GM19023 (cell line): ENCODE measurements around the gene LRRC23.

Experiments used
- ATAC-seq: cut with Tn5 transposase; IDR thresholded peaks from one replicate; pipeline ENCODE4 v1.9.1; 2021; ENCODE audit warnings: mild to moderate bottlenecking, moderate library complexity; ENCODE audit not compliant: unreplicated experiment

LRRC23 gene

DNA sequence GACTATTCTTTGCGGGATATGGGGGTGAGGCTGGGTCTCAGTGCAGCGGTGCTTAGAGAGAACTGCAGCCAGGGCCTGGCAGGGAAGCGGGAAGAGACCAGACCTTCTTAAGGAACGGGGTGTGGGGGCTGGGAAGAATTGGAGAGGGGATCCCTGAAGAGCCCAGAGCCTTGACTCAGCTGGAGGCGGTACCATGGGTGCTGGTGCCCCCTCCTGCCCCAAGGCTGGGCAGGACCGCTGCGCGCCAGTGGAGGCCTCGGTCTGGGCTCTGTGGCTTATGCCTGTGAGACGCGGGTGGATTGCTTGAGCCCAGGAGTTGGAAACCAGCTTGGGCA is 37.7 kb downstream of the LRRC23 start:
- no peak for ATAC-seq

- ATAC-seq, result peak; percentile 22
Measured at GRCh38 chr12:6943389-6943721, 38.7 kb downstream of the LRRC23 start.

DNA sequence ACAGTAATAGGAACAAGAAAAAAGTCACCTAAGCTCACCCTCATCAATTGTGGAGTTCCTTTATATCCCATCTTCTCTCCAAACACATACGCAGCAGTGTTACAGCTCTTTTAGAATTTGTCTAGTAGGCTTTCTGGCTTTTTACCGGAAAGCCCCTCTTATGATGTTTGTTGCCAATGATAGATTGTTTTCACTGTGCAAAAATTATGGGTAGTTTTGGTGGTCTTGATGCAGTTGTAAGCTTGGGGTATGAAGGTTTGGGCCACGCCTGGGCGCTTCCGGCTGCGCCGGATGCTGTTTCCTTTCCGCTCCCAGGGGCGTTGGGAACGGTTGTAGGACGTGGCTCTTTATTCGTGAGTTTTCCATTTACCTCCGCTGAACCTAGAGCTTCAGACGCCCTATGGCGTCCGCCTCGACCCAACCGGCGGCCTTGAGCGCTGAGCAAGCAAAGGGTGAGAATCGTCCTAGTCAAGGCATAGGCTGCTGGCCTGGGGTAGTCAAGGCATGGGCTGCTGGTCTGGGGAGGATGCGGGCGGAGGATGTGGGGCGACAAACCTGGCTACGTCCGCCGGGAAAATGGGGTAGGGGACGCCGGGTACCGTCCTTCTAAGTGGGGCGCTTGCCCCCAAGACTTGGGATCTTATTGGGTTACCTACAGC is 39.2 kb downstream of the LRRC23 start, which contains the start of the genes C12orf57 and RNU7-1:
TSS of gene C12orf57 (plus strand) at position 301 of the 659 bp plus-strand sequence. CDS start at position 401, 100 bp downstream.
TSS of gene RNU7-1 (plus strand) at position 95 of the 659 bp plus-strand sequence.
- ATAC-seq, result peak; percentile 37

DNA sequence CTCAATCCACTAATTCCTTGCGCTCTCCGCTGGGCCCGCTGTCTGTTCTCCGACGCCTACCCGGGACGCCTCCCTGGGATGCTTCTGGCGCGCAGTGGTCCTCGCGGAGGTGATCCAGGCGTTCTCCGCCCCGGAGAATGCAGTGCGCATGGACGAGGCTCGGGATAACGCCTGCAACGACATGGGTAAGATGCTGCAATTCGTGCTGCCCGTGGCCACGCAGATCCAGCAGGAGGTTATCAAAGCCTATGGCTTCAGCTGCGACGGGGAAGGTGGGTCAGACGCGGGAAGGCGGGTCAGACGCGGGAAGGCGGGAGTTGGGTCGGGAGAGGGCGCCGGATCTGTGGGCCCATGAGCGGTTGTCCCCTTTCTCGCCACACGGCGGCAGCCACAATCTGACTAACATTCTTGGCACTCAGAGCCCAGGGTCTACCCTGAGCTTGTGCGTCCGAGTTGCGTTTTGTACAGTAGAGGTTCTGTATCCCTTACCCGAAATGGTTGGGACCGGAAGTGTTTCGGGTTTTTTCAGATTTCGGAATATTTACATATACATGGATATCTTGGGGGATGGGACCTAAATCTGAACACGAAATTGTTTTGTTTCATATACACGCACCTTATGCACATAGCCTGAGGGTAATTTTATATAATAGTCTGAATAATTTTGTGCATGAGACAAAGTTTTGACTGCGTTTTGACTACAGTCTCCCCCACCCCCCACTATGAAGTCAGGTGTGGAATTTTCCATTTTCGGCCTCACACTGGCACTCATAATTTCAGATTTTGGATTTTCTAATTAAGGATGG is 40.0 kb downstream of the LRRC23 start:
- ATAC-seq, result peak; percentile 34

DNA sequence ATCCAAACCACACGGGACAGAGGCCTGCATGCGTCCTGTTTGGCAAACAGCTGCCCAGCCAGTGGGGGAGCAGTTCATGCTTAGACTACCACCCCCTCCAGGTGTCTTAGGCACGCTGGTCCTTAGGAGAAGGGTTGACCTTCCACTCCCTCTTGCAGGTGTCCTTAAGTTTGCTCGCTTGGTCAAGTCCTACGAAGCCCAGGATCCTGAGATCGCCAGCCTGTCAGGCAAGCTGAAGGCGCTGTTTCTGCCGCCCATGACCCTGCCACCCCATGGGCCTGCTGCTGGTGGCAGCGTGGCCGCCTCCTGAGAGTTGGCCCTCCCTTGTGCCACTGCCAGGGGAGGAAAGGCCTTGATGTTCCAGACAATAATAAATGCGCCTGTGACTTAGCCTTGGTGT is 41.0 kb downstream of the LRRC23 start:
- no peak for ATAC-seq

- peak; percentile 19 for ATAC-seq
Measured at GRCh38 chr12:6946033-6946919, 41.7 kb downstream of the LRRC23 start.

DNA sequence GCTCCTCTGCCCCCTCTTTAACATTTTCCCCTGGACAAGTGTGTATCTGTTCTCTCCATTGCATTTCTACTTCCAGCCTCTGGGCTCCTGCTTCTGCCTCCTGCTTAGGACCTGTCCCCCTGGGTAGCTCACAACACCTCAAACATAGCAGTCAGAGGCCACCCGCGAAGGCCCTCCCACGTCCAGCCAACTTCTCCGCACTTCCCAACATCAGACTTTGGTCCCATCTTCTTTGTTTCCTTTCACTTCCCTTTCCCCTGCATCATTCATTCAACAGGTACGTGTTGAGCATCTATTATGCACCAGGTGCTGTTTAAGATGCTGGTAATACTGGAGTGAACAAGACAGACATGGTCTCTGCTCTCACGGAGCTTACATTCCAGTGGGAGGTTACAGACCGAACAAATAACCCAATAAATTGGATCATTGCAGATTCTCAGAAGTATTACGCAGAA is 42.3 kb downstream of the LRRC23 start:
- ATAC-seq, result no peak

- ATAC-seq, result no peak
Measured at GRCh38 chr12:6947615-6948014, 43.0 kb downstream of the LRRC23 start.

GRCh38 chr12:6948873-6949594 is 44.4 kb downstream of the LRRC23 start:
- no peak for ATAC-seq

DNA sequence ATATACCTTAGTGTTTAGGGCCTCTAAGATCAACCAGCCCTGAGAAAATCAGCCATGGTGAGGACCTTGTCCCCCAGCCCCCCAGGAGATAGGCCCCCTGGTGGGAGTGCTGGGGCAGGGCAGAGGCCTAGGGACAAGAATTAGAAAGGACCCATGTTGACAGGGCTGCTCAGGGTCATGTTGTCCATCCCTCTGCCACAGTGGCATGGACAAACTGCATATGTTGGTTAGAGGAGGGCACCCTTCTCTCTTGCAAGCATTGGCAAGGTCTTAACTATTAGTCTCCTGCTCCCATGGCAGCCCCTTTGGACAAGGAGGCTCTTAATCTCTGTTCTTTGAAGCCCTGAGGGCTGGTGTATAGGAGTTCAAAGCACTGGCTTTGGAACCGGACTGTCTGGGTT is 45.8 kb downstream of the LRRC23 start:
- no peak for ATAC-seq

DNA sequence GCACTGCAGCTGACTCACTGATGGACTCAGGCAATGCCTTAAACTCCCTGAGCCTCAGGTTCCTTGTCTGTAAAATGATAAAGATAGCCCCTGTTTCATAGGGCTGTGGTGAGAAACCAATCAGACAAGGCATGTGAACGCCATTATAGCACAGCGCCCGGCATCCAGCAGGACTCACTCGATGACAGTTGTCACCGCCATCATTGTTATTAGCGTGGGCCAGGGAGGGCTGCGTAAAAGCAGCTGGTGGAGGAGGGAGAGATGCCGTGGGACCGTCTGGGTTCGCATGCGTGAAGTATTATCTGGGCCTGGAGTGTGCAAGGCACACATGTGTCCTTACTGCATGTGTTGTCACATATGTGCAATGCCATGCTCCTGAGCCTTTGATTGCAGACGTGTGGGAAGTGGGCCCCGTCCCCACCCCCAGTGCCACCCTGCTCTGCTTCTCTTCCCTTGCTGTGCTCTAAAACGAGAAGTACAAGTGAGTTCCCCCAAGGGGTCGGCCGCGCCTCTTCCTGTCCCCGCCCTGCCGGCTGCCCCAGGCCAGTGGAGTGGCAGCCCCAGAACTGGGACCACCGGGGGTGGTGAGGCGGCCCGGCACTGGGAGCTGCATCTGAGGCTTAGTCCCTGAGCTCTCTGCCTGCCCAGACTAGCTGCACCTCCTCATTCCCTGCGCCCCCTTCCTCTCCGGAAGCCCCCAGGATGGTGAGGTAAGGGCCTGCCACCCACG is 46.4 kb downstream of the LRRC23 start, which contains the start of gene PTPN6:
TSS of gene PTPN6 (plus strand) at position 546 of the 730 bp plus-strand sequence. CDS start at position 703, 157 bp downstream.
- ATAC-seq, result peak; percentile 27

GRCh38 chr12:6951551-6952120 is 47.0 kb downstream of the LRRC23 start:
- no peak for ATAC-seq

DNA sequence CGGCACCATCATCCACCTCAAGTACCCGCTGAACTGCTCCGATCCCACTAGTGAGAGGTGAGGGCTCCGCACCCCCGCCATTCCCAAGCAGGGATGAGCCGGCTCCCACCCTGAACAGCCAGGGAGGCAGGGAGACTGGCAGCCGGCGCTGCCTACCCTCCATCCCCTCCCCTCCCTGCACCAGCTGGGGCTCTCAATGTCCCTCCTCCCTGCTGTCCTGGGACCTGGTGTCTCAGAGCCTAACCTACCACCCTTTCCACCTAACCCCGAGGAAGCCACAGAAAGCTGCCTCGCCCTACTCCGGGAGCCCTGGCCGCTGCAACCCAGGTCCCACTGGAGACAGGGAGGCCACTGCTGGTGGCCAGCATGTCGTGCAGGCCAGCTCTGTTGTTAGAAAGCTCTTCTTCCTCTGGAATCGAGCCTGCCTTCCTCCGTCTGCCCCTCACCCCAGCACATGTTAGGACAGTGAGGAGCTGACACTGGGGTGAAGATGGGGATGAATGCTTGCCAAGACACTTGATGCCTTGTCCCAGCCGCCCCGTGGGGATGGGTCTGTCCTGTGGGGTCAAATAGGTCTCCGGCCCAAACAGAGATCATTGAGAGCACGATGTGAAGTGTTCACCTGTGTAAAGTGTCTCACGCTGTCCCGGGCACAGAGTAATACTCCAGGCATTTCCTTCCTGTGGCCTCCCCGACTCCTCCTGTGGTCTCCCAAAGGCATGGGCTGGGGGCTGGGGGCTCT is 47.7 kb downstream of the LRRC23 start:
- no peak for ATAC-seq

DNA sequence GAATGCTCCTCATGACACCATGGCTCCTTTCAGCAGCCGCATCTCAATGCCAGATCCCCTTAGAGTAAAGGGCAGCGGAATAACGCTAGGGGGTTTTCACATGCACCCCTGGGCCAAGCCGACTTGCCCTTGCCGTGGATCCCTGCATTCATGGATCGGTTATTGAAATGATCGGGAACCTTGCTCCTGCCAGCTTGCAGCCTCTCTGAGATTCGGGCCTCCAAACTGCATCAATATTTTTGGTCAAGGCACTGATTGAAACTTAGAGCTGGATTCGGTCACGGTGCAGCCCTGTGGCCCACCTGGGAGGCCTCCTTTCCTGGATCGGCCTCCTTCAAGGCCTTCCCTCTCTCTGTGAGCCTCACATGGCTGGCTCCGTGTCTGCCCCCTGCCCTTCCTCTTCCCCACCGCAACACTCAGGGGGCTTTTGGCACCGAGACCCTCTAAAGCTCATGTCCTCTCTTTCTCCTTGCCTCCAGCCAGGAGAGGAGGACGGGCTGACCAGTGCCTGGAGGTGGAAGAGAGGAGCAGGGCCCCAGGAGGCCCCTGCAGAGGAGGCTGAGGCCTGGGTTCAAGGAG is 48.3 kb downstream of the LRRC23 start:
- ATAC-seq, result no peak

DNA sequence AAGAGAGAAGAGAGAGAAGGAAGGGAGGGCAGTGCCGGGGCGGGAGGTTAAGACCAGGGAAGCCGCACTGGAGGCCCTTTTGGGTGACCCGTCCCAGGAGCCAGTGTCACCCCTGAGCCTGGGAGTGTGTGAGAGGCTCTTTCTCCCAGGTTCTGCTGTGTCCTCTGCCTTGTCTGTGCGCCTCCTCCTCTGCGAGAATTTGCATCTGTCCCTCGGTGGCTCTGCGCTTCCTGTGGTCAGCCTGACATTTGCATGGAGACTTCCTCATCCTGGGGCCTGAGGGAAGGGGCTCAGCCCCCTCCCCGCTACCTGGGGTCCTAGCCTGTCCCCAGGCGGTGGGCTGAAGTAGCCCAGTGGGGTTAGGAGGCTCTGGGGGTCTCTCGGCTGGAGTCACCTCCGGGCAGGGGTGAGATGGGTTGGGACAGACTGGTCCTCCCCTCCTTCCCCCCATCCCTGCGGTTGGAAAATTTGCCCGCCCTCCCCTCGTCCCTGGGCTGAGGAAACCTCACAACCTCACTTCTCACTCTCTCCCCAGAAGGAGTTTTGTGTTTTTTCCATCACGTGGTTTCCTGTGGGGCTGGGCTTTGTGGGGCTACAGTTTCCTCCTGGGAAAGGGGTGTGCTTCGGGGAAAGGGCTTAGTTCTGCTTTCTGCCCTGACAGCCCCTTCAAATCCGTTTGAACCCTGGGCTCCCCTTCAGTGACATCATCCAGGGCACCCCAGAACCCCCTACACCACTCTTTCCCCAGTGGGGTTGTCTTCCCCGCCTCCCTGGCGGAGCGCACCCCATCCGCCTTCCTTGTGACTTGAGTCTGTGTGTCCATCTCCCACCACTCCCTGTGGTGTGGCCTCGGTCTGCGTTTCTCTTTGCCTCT is 49.1 kb downstream of the LRRC23 start:
- ATAC-seq, result peak; percentile 49

DNA sequence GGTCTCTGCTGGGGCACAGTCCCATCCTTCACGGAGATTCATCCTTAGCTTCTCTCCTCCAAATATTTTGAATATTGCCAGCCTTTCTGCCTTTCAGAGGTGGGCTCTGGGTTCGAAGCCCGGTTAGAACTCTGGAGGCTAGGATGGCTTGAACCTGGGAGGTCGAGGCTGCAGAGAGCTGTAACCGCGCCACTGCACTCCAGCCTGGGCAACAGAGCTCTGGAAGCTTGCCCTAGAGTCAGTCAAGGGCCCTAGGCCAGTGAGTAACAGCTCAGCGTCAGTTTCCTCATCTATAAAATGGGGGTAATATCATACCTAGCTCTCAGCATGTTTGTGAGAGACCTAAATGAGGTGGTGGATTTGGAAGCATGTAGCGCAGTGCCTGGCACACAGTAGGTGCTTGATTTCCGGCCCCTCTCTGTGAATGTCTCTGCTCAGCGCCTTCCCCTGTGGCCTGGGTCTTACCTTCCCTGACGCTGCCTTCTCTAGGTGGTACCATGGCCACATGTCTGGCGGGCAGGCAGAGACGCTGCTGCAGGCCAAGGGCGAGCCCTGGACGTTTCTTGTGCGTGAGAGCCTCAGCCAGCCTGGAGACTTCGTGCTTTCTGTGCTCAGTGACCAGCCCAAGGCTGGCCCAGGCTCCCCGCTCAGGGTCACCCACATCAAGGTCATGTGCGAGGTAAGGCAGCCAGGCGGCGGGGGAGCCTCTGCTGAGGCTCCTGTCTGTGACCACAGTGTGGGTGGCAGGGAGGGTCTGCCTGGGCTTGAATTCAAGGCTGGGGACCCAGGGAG is 49.9 kb downstream of the LRRC23 start:
- no peak for ATAC-seq
